Stimulated activated CD8-positive, alpha-beta memory T cell treated with anti-CD3 and anti-CD28 coated beads, Interleukin-4, amount 100 ng/mL, for 48 hours (primary cell): ENCODE results near the gene EXOC6.

ENCODE experiments used
- DNase-seq: peaks from one replicate; pipeline ENCODE4 v3.0.0-alpha.2; 2020

EXOC6 gene

GRCh38 chr10:93068411-93069244 is 220.3 kb downstream of the EXOC6 start:
- DNase-seq: peak; percentile 35

- DNase-seq: no peak
Measured at GRCh38 chr10:93069245-93069561, 220.9 kb downstream of the EXOC6 start.

GRCh38 chr10:93070378-93071176 is 222.3 kb downstream of the EXOC6 start:
- DNase-seq: no peak

DNA sequence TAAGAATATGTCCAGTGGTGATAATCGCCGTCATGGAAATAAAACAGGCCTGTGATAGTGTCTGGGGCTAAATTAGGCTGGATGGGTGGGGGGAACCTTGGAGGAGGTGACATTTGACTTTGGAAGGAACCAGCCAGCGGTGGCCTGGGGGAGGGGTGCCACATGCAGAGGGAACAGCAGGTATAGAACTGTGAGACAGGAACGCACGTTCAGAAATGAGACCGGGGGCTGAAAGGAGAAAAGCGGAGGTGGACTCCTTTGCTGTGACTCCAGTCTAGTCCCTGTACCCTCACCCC is 222.8 kb downstream of the EXOC6 start:
- DNase-seq: no peak

GRCh38 chr10:93071674-93072224 is 223.4 kb downstream of the EXOC6 start:
- no peak for DNase-seq

DNA sequence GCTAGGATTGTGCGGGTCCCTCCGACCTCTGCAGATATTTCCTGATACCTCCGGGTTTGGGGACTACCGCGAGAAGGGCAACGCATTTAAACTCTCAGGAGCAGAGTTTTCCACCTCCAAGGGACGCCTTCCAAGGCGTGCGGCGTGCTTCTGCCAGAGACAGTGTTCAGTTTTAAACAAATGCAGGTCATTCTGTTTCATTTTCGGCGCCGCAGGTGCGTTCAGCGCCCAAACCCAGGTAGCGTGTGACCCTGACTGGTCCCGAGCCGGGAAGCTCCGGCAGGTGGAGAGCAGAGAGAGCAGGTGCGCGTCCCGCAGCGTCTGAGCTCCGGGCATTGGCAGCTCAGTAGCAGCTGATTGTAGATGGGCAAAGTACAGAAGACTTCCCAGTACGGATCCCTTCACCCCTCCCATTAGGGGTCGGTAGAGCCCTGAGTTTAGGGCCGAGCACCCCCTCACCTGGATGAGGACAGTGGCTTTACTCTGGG is 223.9 kb downstream of the EXOC6 start:
- no peak for DNase-seq

GRCh38 chr10:93072713-93073538 is 224.6 kb downstream of the EXOC6 start:
- DNase-seq: peak; percentile 29

- DNase-seq: peak; percentile 30
Measured at GRCh38 chr10:93073539-93074146, 225.3 kb downstream of the EXOC6 start, which contains the start of gene CYP26A1. TSS of gene CYP26A1 (plus strand) at chr10:93073893. CDS start at chr10:93073935, 42 bp downstream.

DNA sequence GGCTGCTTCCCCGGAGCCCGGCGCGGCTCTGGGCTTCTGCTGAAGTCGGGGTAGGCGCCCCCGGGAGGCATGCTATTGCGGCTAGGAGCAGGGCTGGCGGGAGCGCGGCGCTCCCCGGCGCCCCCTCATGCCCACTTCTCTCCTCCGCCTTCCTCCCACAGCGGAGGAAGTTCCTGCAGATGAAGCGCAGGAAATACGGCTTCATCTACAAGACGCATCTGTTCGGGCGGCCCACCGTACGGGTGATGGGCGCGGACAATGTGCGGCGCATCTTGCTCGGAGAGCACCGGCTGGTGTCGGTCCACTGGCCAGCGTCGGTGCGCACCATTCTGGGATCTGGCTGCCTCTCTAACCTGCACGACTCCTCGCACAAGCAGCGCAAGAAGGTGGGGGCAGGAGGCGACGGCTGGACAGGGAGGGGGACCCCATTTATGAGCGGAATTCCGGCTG is 225.9 kb downstream of the EXOC6 start:
- peak; percentile 35 for DNase-seq

DNA sequence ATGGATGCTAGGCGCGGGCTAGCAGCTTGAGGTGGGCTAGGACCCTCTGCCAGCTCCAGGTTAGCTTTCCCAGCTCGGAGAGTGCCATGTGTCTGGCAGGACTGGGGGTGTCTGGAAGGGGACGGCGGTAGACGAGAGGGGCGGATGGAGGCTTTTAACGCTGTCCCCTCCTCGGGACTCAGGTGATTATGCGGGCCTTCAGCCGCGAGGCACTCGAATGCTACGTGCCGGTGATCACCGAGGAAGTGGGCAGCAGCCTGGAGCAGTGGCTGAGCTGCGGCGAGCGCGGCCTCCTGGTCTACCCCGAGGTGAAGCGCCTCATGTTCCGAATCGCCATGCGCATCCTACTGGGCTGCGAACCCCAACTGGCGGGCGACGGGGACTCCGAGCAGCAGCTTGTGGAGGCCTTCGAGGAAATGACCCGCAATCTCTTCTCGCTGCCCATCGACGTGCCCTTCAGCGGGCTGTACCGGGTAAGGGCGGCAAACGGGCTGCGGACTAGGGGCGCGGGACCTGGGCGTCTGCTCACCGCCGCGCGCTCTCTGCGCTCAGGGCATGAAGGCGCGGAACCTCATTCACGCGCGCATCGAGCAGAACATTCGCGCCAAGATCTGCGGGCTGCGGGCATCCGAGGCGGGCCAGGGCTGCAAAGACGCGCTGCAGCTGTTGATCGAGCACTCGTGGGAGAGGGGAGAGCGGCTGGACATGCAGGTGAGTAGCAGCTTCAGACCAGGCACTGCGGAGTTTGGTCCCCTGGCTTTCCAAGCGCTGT is 226.5 kb downstream of the EXOC6 start:
- peak; percentile 38 for DNase-seq

DNA sequence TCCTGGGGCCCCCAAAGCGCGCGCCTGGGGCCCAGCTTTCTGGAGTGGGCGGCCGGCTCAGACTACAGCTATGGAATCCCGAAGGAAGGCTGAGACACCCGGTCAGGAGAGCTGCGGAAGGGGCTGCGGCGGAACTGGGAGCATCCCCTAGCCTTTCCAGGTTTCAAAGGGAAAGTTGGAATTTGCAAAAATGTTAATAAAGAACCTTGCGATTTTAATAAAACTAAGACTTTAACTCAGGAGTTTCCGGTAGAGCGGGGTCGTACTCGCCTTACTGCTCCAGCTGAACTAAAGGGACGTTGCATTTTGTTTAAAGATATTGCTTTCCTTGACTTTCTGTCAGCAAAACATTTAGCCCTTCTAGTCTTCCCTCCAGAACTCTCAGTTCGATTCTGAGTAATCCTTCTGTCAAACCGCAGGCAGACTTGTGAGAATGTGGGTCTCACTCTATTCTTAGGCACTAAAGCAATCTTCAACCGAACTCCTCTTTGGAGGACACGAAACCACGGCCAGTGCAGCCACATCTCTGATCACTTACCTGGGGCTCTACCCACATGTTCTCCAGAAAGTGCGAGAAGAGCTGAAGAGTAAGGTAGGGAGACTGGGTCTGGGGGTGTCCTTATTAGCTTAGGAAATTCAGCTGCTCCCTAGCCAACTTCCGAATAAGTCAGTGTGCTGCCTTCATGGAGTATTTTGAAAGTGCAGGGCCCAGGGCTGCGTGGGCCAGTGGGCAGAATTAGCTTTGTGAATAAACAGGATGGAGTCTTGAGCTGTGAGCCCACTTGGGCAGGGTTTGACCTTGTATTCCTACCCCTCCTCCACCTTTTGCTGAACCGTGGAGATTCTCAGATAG is 227.3 kb downstream of the EXOC6 start:
- DNase-seq: no peak

DNA sequence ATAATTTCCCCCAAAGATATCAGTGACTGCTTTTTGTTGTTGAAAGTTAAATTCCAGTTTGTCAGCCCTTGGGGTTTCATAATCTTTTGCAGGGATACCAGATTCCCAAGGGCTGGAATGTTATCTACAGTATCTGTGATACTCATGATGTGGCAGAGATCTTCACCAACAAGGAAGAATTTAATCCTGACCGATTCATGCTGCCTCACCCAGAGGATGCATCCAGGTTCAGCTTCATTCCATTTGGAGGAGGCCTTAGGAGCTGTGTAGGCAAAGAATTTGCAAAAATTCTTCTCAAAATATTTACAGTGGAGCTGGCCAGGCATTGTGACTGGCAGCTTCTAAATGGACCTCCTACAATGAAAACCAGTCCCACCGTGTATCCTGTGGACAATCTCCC is 228.6 kb downstream of the EXOC6 start:
- DNase-seq: no peak

GRCh38 chr10:93077860-93078337 is 229.6 kb downstream of the EXOC6 start:
- DNase-seq: no peak

DNA sequence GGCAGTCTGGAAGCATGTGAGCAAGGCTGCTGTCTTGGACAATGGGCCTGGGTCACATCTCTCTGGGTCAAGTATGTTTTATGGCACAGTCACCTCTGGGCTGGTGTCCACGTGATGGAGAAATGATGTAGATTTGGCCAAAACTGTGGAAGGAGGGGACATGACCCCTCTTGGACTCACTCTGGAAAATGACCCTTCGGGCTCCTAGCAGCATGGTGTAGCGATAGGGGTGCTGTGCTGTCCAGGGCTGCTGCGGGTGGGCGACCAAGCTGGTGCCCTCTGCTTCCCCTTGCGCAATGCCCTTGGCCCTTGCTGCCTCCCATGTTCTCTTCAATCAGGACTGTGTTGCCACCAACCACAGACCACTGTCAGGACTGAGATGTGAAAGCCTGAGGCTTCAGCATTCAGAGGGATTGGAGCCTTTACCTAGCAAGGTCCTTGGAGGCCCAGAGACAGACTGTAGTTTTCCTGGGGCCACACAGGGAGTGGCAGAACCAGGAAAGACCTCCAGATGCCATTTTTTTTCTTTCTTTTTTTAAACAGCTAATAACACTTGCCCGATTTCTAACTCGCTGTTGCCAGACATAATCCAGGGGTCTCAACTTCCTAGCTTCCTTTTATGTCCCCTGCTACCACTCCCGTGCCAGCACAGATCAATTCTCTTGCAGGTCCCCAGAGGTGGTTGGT is 231.5 kb downstream of the EXOC6 start:
- DNase-seq: no peak

- peak; percentile 73 for DNase-seq
Measured at GRCh38 chr10:93080350-93081046, 232.2 kb downstream of the EXOC6 start.

DNA sequence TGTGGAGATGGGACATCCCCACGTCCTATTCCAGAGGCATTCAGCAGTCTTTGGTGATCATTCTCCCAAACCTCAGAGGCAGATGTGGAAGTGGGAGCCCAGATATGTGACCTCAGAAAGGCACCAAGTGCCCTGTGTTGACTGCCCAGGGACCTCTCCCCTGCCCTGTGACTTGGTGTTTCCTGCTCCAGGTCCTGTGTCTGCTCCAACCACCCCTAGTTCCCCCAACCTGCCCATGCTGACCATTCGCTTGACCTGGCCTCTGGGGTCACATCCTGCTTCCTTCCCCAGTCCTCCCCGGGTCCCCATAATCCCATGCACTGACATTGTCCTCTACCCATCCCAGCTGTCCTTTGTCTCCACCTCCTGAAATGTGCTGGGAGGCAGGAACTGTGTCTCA is 233.0 kb downstream of the EXOC6 start:
- DNase-seq: no peak

DNA sequence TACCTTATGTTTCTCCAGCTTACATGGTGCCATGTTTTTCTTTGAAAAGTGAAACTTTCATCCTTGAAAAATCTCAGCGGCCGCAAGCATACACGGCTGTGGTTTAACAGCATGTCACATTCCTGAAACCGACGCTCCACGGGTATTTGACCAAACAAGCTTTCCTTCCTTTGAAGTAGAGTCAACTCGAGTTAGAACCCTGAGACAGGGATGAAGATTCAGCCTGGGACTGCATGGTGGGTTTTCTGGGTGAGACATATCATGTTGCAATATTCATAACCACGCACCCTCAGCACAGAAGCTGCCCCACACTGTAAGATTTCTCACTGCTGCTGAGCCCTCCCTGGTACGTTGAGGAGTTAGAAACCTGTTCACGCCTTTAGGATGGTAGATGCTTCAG is 233.5 kb downstream of the EXOC6 start:
- DNase-seq: no peak

GRCh38 chr10:93083743-93084539 is 235.6 kb downstream of the EXOC6 start:
- no peak for DNase-seq
